Activated CD4-positive, alpha-beta T cell treated with anti-CD3 and anti-CD28 coated beads for 36 hours (primary cell): ENCODE measurements around the gene PATJ. TPM values are rescaled to one million over a fixed set of nuclear protein-coding genes. Genes with fewer than 3 reads are reported as not detected.
"Not testable (repeated sequence)": the region's sequence is repeated elsewhere in the genome, so short reads cannot be mapped to it uniquely, and the experiment has no call there.

Experiments used
- ATAC-seq: fragments of 200-7000 bp; cut with Tn5 transposase; one replicate; pipeline ENCODE4 v1.10.0; 2021; ENCODE audit warnings: mild to moderate bottlenecking, moderate library complexity
- CTCF ChIA-PET: fragments of 350-600 bp; sonication (Branson Sonifier 250); formaldehyde crosslinking; loops from one replicate; lab custom pipeline; 2021; ENCODE audit warnings: antibody characterized with exemption; lab: Charles Lee
- POLR2A ChIA-PET: fragments of 350-600 bp; sonication (Branson Sonifier 250); formaldehyde crosslinking; loops from one replicate; lab custom pipeline; 2021; ENCODE audit warnings: antibody characterized with exemption, inconsistent platforms; lab: Charles Lee
- DNase-seq: peaks from one replicate; pipeline ENCODE4 v3.0.0-alpha.2; 2020
- H3K27ac Mint-ChIP-seq: one replicate; pipeline ENCODE4 v1.8.0; 2021; ENCODE audit warnings: mixed read lengths
- H3K27me3 Mint-ChIP-seq: one replicate; pipeline ENCODE4 v1.8.0; 2021; ENCODE audit warnings: mixed read lengths
- H3K36me3 Mint-ChIP-seq: one replicate; pipeline ENCODE4 v1.8.0; 2021; ENCODE audit warnings: low read depth, mixed read lengths
- H3K4me1 Mint-ChIP-seq: one replicate; pipeline ENCODE4 v1.8.0; 2021; ENCODE audit warnings: mixed read lengths
- H3K4me3 Mint-ChIP-seq: one replicate; pipeline ENCODE4 v1.8.0; 2021; ENCODE audit warnings: mild to moderate bottlenecking, moderate library complexity, mixed read lengths
- H3K9me3 Mint-ChIP-seq: one replicate; pipeline ENCODE4 v1.8.0; 2021; ENCODE audit warnings: low read depth, mixed read lengths
- intact Hi-C, 2 experiments: fragments of 100-400 bp; cut with DNase I in 1 of 2; cut with micrococcal nuclease in 1 of 2; formaldehyde crosslinking; loops; one replicate each; pipeline versions ENCODE4 v1.14.2 to v1.15.1; 2022 to 2024; cut with DNase I, micrococcal nuclease
- total RNA-seq, 2 experiments: library from RNA; stranded (reverse); gene quantifications; one replicate each; pipeline ENCODE4 v1.2.3, GENCODE V29; 2021

PATJ gene
- total RNA-seq, 2 experiments from 2014 or later = 12.6 to 12.8 TPM

DNA sequence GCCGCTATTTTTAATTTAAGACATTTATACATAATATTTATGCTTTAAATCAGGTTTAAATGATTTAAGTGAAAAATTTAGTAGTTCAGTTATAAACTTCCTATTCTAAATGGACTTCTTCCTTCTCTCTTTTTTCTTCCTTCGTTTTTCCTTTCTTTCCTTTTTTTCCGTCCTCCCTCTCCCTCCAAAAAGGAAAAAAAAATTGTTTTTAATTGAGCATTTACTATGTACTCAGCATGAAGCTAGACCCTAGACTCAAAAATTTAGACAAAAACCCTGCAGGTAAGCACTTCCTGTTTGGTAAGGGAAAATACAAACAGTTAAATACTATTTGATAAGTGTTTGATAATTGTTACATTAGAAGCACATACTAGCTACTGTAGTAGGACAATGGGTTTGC, 14.7 kb upstream of the PATJ start:
- no peaks in the 10 kb centered on the region for H3K27me3 Mint-ChIP-seq
- H3K4me3 Mint-ChIP-seq = no peak overlapping the region
- H3K27ac Mint-ChIP-seq = no peak overlapping the region
- no peak for DNase-seq
- peaks cover 7% of the 10 kb centered on the region for H3K36me3 Mint-ChIP-seq
- intact Hi-C loops = loop anchor here (5.0 to 10.0 kb wide), 4 partner anchors 125 to 957 kb away; partner anchors contain the start of gene DOCK7 (in 1 of the 2)
- ChIA-PET POLR2A (no interaction called here), CTCF (no interaction called here)
- no peaks in the 10 kb centered on the region for H3K9me3 Mint-ChIP-seq
- peaks cover 13% of the 10 kb centered on the region for H3K4me1 Mint-ChIP-seq
- ATAC-seq = no peak

DNA sequence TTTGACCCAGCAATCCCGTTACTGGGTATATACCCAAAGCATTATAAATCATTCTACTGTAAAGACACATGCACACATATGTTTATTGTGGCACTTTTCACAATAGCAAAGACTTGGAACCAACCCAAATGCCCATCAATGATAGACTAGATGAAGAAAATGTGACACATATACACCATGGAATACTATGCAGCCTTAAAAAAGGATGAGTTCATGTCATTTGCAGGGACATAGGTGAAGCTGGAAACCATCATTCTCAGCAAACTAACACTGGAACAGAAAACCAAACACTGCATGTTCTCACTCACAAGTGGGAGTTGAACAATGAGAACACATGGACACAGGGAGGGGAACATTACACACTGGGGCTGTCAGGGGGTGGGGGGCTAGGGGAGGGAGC, 11.6 kb upstream of the PATJ start:
- ATAC-seq, CTCF ChIA-PET, H3K9me3 Mint-ChIP-seq, DNase-seq, H3K27ac Mint-ChIP-seq, intact Hi-C loops, H3K27me3 Mint-ChIP-seq, H3K36me3 Mint-ChIP-seq, POLR2A ChIA-PET, H3K4me1 Mint-ChIP-seq, H3K4me3 Mint-ChIP-seq: not testable (repeated sequence)

DNA sequence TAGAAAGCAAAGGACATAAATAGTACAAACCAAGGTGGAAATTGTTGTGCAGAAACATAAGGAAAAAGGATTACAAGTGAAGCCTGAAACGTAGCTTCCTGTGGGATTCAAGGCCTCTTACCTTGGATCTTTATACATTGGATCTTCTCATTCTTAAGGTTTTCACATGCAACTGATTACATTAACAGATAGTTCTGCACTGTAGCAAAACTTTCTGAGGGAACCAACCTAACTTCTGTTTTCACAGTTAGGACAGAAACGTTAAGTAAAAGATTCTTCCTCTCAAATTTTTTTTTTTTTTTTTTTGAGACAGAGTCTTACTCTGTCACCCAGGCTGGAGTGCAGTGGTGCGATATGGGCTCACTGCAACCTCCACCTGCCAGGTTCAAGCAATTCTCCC, 9.6 kb upstream of the PATJ start:
- Mint-ChIP-seq H3K27ac (no peak overlapping the region), H3K36me3 (no peaks in the 10 kb centered on the region), H3K9me3 (no peaks in the 10 kb centered on the region), H3K27me3 (no peaks in the 10 kb centered on the region), H3K4me3 (no peak overlapping the region), H3K4me1 (peaks cover 2% of the 10 kb centered on the region)
- intact Hi-C loops = no loop called here
- no peak for ATAC-seq
- ChIA-PET POLR2A (interaction anchor here (0.6 kb wide), 2 partner anchors 70 to 689 kb away, joined by 5 to 10 read pairs; no protein-coding TSS in a partner anchor), CTCF (interaction anchor here (0.6 kb wide), 1 partner anchor 36 kb away, joined by 3 read pairs; no protein-coding TSS in a partner anchor)
- DNase-seq = no peak

DNA sequence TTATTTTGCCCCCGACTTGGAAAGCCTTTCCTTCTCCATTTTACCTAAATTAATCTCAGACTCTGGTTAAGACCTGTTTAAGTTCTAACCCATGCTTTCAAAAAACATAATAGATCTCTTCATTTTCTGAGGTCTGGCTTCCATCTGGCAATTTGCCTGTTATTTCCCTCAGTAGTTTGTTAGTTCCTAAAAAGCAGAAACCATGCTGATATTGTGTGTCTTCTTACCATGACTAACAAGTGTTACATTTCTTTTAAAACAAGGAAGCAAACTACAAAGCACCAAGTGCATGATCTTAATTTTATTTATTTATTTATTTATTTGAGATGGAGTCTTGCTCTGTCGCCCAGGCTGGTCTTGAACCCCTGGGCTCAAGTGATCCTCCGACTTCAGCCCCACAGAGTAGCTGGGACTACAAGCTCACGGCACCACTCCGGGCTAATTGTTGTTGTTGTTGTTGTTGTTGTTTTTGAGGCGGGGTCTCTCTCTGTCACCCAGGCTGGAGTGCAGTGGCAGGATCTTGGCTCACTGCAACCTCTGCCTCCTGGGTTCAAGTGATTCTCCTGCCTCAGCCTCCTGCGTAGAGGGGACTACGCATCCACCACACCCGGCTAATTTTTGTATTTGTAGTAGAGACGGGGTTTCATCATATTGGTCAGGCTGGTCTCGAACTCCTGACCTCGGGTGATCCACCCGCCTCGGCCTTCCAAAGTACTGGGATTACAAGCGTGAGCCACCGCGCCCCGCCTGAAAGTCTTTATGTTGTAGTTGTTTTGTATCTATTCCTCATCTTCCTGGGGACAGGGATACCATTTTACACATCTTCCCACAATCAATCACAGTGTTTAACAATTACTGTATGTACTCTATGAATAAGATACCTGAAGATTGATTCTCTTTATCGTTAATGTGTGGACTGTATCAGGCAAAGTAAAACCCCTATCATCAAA, 1.3 kb upstream of the PATJ start:
- H3K27ac Mint-ChIP-seq = peak overlapping the region; percentile 92
- no peaks in the 10 kb centered on the region for H3K27me3 Mint-ChIP-seq
- H3K4me1 Mint-ChIP-seq = peaks cover 23% of the 10 kb centered on the region
- ATAC-seq (no peak), DNase-seq (no peak)
- H3K4me3 Mint-ChIP-seq = peak overlapping the region; percentile 86
- CTCF ChIA-PET = no interaction called here
- intact Hi-C loops = loop anchor here in 1 of 2 experiments (5.0 kb wide), 2 partner anchors 664 to 696 kb away; partner anchors contain the start of gene USP1
- POLR2A ChIA-PET = no interaction called here
- no peaks in the 10 kb centered on the region for H3K36me3 Mint-ChIP-seq
- H3K9me3 Mint-ChIP-seq = no peaks in the 10 kb centered on the region

DNA sequence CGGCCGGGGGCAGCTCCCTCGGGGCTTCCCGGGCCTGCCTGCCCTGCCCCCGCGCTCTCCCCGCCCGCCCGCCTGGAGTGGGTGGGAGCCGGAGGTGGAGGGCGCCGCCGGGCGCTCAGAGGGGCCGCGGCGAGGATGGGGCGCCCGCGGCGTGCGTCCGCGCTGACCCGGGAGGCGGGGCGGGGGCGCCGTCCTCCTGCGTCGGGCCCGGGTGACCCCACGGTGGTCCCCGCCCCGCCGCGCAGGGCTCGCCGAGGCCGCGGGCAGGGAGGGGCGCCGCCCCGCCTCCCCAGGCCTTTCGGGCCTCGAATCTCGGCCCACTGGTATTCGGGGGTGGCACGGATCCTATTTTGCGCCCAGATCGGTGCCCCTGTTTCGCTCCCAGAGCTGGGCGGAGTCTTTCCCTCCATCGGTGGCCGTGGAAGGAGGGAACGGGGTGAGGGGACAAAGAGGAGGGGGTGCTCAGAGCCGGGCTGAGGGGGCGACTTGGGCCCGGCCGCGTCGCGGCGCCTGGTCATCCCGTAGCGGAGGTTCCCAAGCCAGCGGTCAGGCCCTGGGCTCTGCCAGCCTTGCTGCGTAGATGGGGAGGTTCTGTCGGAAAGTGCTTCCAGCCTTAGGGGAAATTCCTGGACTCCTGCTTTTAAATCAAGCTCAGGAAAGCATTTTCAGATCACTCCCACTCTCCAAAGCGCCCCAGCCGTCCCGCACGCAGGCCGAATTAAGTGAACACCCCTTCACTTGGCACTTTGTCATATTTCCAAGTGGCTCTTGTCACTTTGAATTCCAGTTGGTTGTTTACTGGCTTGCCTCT, 545 bp downstream of the PATJ start:
- Mint-ChIP-seq H3K27me3 (no peaks in the 10 kb centered on the region), H3K4me1 (peaks cover 29% of the 10 kb centered on the region), H3K4me3 (peak overlapping the region; percentile 86), H3K27ac (peak overlapping the region; percentile 65), H3K36me3 (no peaks in the 10 kb centered on the region), H3K9me3 (no peaks in the 10 kb centered on the region)
- ATAC-seq (peak; percentile 52), DNase-seq (no peak)
- intact Hi-C loops = loop anchor here (1.0 to 5.0 kb wide), 4 partner anchors 18 to 694 kb away; partner anchors contain the start of genes TM2D1 (in 2 of the 2) and USP1 (in 1 of the 2)
- POLR2A ChIA-PET = interaction anchor here (1.2 kb wide), 1 partner anchor 18 kb away, joined by 4 read pairs; the partner anchor contains the start of gene TM2D1
- CTCF ChIA-PET = interaction anchor here (1.0 kb wide), 1 partner anchor 110 kb away, joined by 3 read pairs; no protein-coding TSS in a partner anchor

DNA sequence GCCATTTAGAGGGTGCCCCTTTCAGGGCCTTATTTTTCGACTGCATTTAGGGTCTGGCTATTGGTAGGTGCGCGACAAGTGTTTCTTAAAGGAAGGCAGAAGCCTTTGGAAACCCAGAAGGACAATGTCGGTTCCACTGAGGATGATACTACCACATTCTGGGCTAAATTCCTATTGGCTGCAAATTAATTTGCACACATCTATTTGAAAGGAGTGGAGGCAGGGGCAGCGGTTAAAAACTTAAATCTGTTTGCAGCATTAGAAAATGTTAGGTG, 1.1 kb downstream of the PATJ start:
- no peaks in the 10 kb centered on the region for H3K27me3 Mint-ChIP-seq
- no peak for DNase-seq
- no peaks in the 10 kb centered on the region for H3K9me3 Mint-ChIP-seq
- H3K27ac Mint-ChIP-seq = peak overlapping the region; percentile 65
- intact Hi-C loops = loop anchor here in 1 of 2 experiments (2.0 to 5.0 kb wide), 3 partner anchors 39 to 694 kb away; partner anchors contain the start of gene USP1
- H3K36me3 Mint-ChIP-seq = no peaks in the 10 kb centered on the region
- ATAC-seq = no peak
- peaks cover 29% of the 10 kb centered on the region for H3K4me1 Mint-ChIP-seq
- ChIA-PET POLR2A (interaction anchor here (1.2 kb wide), 1 partner anchor 18 kb away, joined by 4 read pairs; the partner anchor contains the start of gene TM2D1), CTCF (no interaction called here)
- peak overlapping the region; percentile 62 for H3K4me3 Mint-ChIP-seq

DNA sequence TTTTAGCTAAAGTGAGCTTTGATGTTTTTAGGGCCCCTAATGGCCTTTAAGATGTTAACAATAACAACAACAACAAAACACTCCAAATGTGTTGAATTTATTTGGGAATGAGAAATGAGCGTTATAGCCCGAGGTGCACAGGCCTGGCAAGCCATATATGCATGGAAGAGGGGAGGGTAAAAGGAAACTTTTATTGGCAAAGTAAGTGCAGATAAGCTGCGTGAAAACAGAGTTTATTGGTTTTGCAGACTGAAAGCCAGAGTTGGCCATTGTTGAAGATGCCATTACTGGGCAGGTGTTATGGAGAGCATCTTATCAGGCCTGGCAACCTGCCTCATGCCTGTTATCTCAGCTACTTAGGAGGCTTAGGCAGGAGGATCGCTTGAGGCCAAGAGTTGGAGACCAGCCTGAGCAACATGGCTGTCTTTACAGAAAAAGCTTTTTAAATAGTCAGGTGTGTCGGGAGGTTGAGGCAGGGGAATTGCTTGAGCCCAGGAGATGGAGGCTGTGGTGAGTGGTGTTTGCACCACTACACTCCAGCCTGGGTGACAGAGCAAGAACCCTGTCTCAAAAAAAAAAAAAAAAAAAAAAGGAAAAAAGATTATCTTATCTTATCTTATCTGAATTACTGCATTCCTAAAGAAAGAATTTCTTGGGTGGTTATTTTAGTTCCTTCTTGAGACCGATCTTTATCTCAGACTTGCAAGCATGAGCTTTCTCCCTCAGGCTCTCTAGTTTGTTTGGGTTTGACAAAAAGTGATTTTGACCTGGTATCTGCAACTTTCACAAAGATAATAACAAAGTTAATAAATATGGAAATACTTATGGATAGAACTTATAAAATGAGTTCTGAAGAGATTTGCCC, 1.7 kb downstream of the PATJ start:
- Mint-ChIP-seq H3K4me1 (peaks cover 29% of the 10 kb centered on the region), H3K27me3 (no peaks in the 10 kb centered on the region), H3K9me3 (no peaks in the 10 kb centered on the region), H3K27ac (peak overlapping the region; percentile 23), H3K4me3 (peak overlapping the region; percentile 62), H3K36me3 (no peaks in the 10 kb centered on the region)
- intact Hi-C loops = loop anchor here in 1 of 2 experiments (2.0 to 5.0 kb wide), 3 partner anchors 39 to 693 kb away; partner anchors contain the start of gene USP1
- DNase-seq = no peak
- POLR2A ChIA-PET = interaction anchor here (0.6 to 1.2 kb wide), 2 partner anchors 19 to 255 kb away, joined by 4 to 5 read pairs; partner anchors contain the start of gene TM2D1
- ATAC-seq = no peak
- CTCF ChIA-PET = interaction anchor here (0.6 to 0.8 kb wide), 2 partner anchors 18 to 24 kb away, joined by 3 read pairs; partner anchors contain the start of gene TM2D1

DNA sequence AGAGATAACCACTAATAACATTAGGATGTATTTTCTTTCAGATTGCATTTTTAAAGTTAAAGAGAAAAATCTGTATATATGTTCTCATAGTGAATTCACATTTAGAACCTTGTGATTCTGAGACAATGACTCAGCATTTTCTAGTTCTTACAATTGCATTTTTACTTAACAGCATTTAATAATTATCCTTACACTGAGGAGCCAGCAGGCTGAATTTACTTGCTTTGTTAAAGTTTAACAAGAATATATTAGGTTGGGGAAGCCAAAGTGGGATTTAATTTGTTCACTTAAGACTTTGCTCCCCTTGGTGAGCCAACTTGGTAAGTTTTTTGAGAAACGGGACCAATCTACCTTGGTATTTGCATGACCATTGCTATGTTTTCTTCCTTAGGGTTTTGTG, 4.5 kb downstream of the PATJ start:
- Mint-ChIP-seq H3K4me3 (no peak overlapping the region), H3K4me1 (peaks cover 20% of the 10 kb centered on the region), H3K27me3 (no peaks in the 10 kb centered on the region), H3K27ac (peak overlapping the region; percentile 1), H3K36me3 (no peaks in the 10 kb centered on the region), H3K9me3 (no peaks in the 10 kb centered on the region)
- ATAC-seq (no peak), DNase-seq (no peak)
- intact Hi-C loops = no loop called here
- CTCF ChIA-PET = no interaction called here
- POLR2A ChIA-PET = no interaction called here

DNA sequence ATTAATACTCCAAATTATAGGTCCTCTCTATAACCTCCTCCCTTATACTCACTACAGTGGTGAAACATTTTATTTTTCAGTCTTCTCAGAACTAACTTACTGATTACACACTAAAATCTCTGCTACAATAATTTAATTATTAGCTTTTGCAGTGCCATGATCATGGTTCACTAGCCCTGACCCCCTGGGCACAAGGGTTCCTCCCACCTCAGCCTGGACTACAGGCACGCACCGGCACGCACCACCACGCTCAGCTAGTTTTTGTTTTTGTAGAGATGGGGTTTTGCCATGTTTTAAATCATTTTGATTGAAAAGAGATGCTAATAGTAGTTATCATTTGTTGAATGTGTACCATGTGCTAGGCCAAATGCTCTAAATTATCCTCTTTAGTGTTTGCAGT, 6.3 kb downstream of the PATJ start:
- intact Hi-C loops = no loop called here
- Mint-ChIP-seq H3K9me3 (no peaks in the 10 kb centered on the region), H3K27me3 (no peaks in the 10 kb centered on the region), H3K4me3 (no peak overlapping the region), H3K36me3 (no peaks in the 10 kb centered on the region), H3K4me1 (peaks cover 12% of the 10 kb centered on the region), H3K27ac (no peak overlapping the region)
- ATAC-seq (no peak), DNase-seq (no peak)
- ChIA-PET POLR2A (no interaction called here), CTCF (interaction anchor here (0.7 kb wide), 1 partner anchor 984 kb away, joined by 3 read pairs; no protein-coding TSS in a partner anchor)

DNA sequence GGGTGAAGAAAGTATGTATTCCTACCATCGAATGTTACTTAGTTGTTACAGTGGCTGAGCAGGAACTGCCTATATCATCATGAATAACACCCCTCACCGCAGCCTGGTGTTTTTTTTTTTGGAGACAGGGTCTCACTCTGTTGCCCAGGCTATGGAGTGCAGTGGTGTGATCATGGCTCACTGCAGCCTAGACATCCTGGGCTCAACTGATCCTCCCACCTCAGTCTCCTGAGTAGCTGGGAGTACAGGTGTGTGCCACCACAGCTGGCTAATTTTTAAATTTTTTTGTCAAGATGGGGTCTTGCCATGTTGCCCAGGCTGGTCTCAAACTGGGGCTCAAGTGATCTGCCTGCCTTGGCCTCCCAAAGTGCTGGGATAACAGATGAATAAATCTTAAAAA, 7.3 kb downstream of the PATJ start:
- peaks cover 2% of the 10 kb centered on the region for H3K36me3 Mint-ChIP-seq
- CTCF ChIA-PET = interaction anchor here (0.8 kb wide), 1 partner anchor 17 kb away, joined by 3 read pairs; no protein-coding TSS in a partner anchor
- ATAC-seq (no peak), DNase-seq (no peak)
- POLR2A ChIA-PET = no interaction called here
- no peaks in the 10 kb centered on the region for H3K9me3 Mint-ChIP-seq
- no peak overlapping the region for H3K27ac Mint-ChIP-seq
- H3K4me3 Mint-ChIP-seq = no peak overlapping the region
- H3K4me1 Mint-ChIP-seq = peaks cover 17% of the 10 kb centered on the region
- H3K27me3 Mint-ChIP-seq = no peaks in the 10 kb centered on the region
- intact Hi-C loops = no loop called here
